K562 (cell line): ENCODE results near the gene RGN. TPM values are rescaled to one million over a fixed set of nuclear protein-coding genes. Genes with fewer than 3 reads are reported as not detected.

Source experiments
- ATAC-seq: fragments of 200-7000 bp; cut with Tn5 transposase; 3 replicates; pipeline ENCODE4 v1.9.1; 2020; ENCODE audit warnings: moderate library complexity
- BruUV-seq: library from RNA; stranded (reverse); fragments of 400-500 nt; replicated peaks from 2 replicates; lab custom pipeline; 2021; lab: Mats Ljungman, UMichigan
- CTCF ChIA-PET: fragments of 300-600 bp; formaldehyde crosslinking; extraction: SDS; loops from one replicate; lab custom pipeline; 2021; ENCODE audit warnings: low intra/inter-chr PET ratio; lab: Yijun Ruan, JAX
- POLR2A ChIA-PET: fragments of 300-600, 350-650 bp; sonication (Branson Sonifier 250); formaldehyde crosslinking; extraction: SDS; loops from one replicate; lab custom pipeline; 2021; ENCODE audit warnings: antibody characterized with exemption, inconsistent platforms; lab: Yijun Ruan, JAX
- DNase-seq, 4 experiments: peaks; one replicate each; pipeline versions ENCODE4 v3.0.0 to v3.0.0-alpha.2; 2011 to 2018; ENCODE audit warnings: low spot score in 3 of 4, mixed read lengths in 3 of 4; ENCODE audit errors: extremely low read depth in 1 of 4
- FAIRE-seq: peaks from 2 replicates; lab custom pipeline; 2011; peaks lifted over from hg19 to GRCh38; lab: Jason Lieb, UNC
- H2AFZ ChIP-seq: 2 replicates; pipeline ENCODE4 v1.6.0; 2011; ENCODE audit warnings: low read depth, low read length, control low read depth, inconsistent platforms
- H3K27ac ChIP-seq: fragments of 200-600 bp; 3 replicates; pipeline ENCODE4 v1.8.0; 2011; ENCODE audit warnings: low read depth, mild to moderate bottlenecking, control low read depth, inconsistent platforms, low read length, moderate library complexity, mixed read lengths; ENCODE audit errors: extremely low read depth
- H3K27me3 ChIP-seq, 2 experiments: fragments of 300-600 bp in 1 of 2; 2 replicates in 1 of 2; 3 replicates in 1 of 2; pipeline versions ENCODE4 v1.6.0 to v1.8.0; 2011; ENCODE audit warnings: inconsistent platforms in 2 of 2, low read length in 2 of 2, mild to moderate bottlenecking in 1 of 2, mixed read lengths in 1 of 2, moderate library complexity in 1 of 2; ENCODE audit not compliant: control insufficient read depth in 2 of 2, insufficient read depth in 2 of 2
- H3K36me3 ChIP-seq: fragments of 300-600 bp; 3 replicates; pipeline ENCODE4 v1.8.0; 2011; ENCODE audit warnings: mild to moderate bottlenecking, low read length, inconsistent platforms; ENCODE audit not compliant: control insufficient read depth, insufficient read depth
- H3K4me1 ChIP-seq, 2 experiments: fragments of 200-600 bp in 1 of 2; replicated peaks in 1 of 2; 2 replicates in 1 of 2; 3 replicates in 1 of 2; pipeline versions ENCODE4 v1.5.1 to v1.8.0; 2011; ENCODE audit warnings: inconsistent platforms in 2 of 2, low read length in 2 of 2, mild to moderate bottlenecking in 1 of 2, mixed read lengths in 1 of 2, moderate library complexity in 1 of 2; ENCODE audit not compliant: control insufficient read depth in 2 of 2, insufficient read depth in 2 of 2
- H3K4me2 ChIP-seq: 2 replicates; pipeline ENCODE4 v1.6.1; 2011; ENCODE audit warnings: low read length, control low read depth, inconsistent platforms, mixed read lengths; ENCODE audit not compliant: insufficient read depth
- H3K4me3 ChIP-seq: fragments of 200-600 bp; sonication (generic), shearing (Covaris generic); 2 replicates; pipeline ENCODE4 v1.5.1; 2016; ENCODE audit warnings: control low read depth, inconsistent platforms
- H3K79me2 ChIP-seq: fragments of 200-600 bp; 3 replicates; pipeline ENCODE4 v1.8.0; 2011; ENCODE audit warnings: low read length, inconsistent platforms; ENCODE audit not compliant: control insufficient read depth, insufficient read depth
- H3K9ac ChIP-seq, 2 experiments: 2 replicates each; pipeline versions ENCODE4 v1.6.0 to v1.6.1; 2011; ENCODE audit warnings: low read depth in 2 of 2, low read length in 2 of 2, control low read depth in 1 of 2, inconsistent platforms in 1 of 2, mild to moderate bottlenecking in 1 of 2, mixed read lengths in 1 of 2; ENCODE audit not compliant: insufficient read depth in 1 of 2
- H3K9me1 ChIP-seq: one replicate; pipeline ENCODE4 v1.6.0; 2011; ENCODE audit warnings: inconsistent platforms, mild to moderate bottlenecking, low read length, moderate library complexity; ENCODE audit not compliant: control insufficient read depth, insufficient read depth
- H3K9me3 ChIP-seq: replicated peaks from 2 replicates; pipeline ENCODE4 v1.5.1; 2011; ENCODE audit warnings: low read depth, low read length, inconsistent platforms; ENCODE audit not compliant: control insufficient read depth, insufficient read depth
- H4K20me1 ChIP-seq: replicated peaks from 2 replicates; pipeline ENCODE4 v1.6.1; 2011; ENCODE audit warnings: low read length, inconsistent platforms, mixed read lengths; ENCODE audit not compliant: control insufficient read depth, insufficient read depth
- BRCA1 ChIP-seq, 2 experiments: fragments of 450-650 bp in 1 of 2; sonication (generic) in 1 of 2; formaldehyde crosslinking in 1 of 2; IDR thresholded peaks; 2 replicates each; pipeline versions ENCODE4 v1.5.0 to v1.6.1; 2017 to 2020; ENCODE audit warnings: mild to moderate bottlenecking in 1 of 2, missing genetic modification reagents in 1 of 2
- ELF2 ChIP-seq: fragments of 250-450 bp; sonication (Bioruptor Pico); IDR thresholded peaks from 2 replicates; pipeline ENCODE4 v1.5.0; 2021; ENCODE audit warnings: mild to moderate bottlenecking
- MAFK ChIP-seq: IDR thresholded peaks from 2 replicates; pipeline ENCODE4 v1.6.1; 2011; ENCODE audit warnings: low read length, improper control_type of control experiment
- MED1 ChIP-seq: sonication (generic); formaldehyde crosslinking; IDR thresholded peaks from 2 replicates; pipeline ENCODE4 v1.8.1; 2023; ENCODE audit warnings: missing genetic modification reagents, borderline replicate concordance
- NCOR1 ChIP-seq: fragments of 450-650 bp; IDR thresholded peaks from 2 replicates; pipeline ENCODE4 v1.6.1; 2016; ENCODE audit warnings: mild to moderate bottlenecking, moderate library complexity
- OTX1 ChIP-seq: fragments of 450-650 bp; formaldehyde crosslinking; IDR thresholded peaks from 2 replicates; pipeline ENCODE4 v1.4.0; 2022; ENCODE audit warnings: mild to moderate bottlenecking
- PHB2 ChIP-seq: fragments of 450-650 bp; IDR thresholded peaks from 2 replicates; pipeline ENCODE4 v1.6.1; 2017; ENCODE audit warnings: low read depth
- ZNF239 ChIP-seq: fragments of 250-450 bp; sonication (Bioruptor Pico); IDR thresholded peaks from 2 replicates; pipeline ENCODE4 v1.4.0; 2020; ENCODE audit warnings: mild to moderate bottlenecking
- ZNF780A ChIP-seq: fragments of 250-450 bp; sonication (Bioruptor Pico); IDR thresholded peaks from 2 replicates; pipeline ENCODE4 v1.5.0; 2021; ENCODE audit warnings: mild to moderate bottlenecking
- ZNF79 ChIP-seq: fragments of 250-450 bp; sonication (Bioruptor Pico); IDR thresholded peaks from 2 replicates; pipeline ENCODE4 v1.4.0; 2020; ENCODE audit warnings: low read depth, mild to moderate bottlenecking, moderate library complexity
- WGBS: fragments of 100-300 bp; shearing (Covaris generic); methylation state at CpG from one replicate; pipeline ENCODE4 v1.1.6; 2016; ENCODE audit warnings: low coverage, mixed read lengths; ENCODE audit not compliant: insufficient coverage; ENCODE audit errors: missing lambda C conversion rate; 5-methylcytosine and 5-hydroxymethylcytosine counted together
- in situ Hi-C: fragments of 300-500 bp; cut with MboI; formaldehyde crosslinking; loops from 4 replicates; pipeline ENCODE4 v1.15.0; 2018; ENCODE audit warnings: inconsistent platforms, mixed read lengths
- intact Hi-C: fragments of 100-400 bp; cut with micrococcal nuclease; formaldehyde crosslinking; loops from 2 replicates; pipeline ENCODE4 v1.14.2; 2022
- polyA plus RNA-seq, 8 experiments: library from polyadenylated mRNA; depleted of rRNA in 4 of 8; stranded (reverse) in 5 of 8; unstranded in 3 of 8; fragments of >200 nt; fragmentation: Nextera tagmentation in 2 of 8; fragmentation: Illumina TruSeq in 1 of 8; extraction: Ambion mirVana in 2 of 8; extraction: Trizol in 1 of 8; gene quantifications; 2 replicates each; pipeline versions ENCODE4 v1.2.1 to v1.2.3, GENCODE V29; 2011 to 2014; ENCODE audit warnings: inconsistent platforms in 1 of 8, missing spikeins in 1 of 8
- total RNA-seq, 7 experiments: library from RNA; depleted of rRNA in 6 of 7; stranded (reverse); fragments of >200 nt in 6 of 7; fragmentation: Illumina TruSeq in 2 of 7; extraction: Trizol in 2 of 7; gene quantifications; 2 replicates each; pipeline versions ENCODE4 v1.2.1 to v1.2.3, GENCODE V29; 2011 to 2021; ENCODE audit warnings: low replicate concordance in 1 of 7
- TF ChIP-seq, protein P1 (sequence below): fragments of 250-450 bp; sonication (Bioruptor Pico); IDR thresholded peaks from 2 replicates; pipeline ENCODE4 v1.8.0; 2021; ENCODE audit warnings: moderate library complexity, mild to moderate bottlenecking, inconsistent platforms
- TF ChIP-seq, protein P2 (sequence below): fragments of 450-650 bp; IDR thresholded peaks from 2 replicates; pipeline ENCODE4 v1.6.1; 2016; ENCODE audit warnings: mild to moderate bottlenecking

Gene RGN
- total and polyA plus RNA-seq, 9 of the 15 experiments (the other 6 are each of a cell fraction or from before 2014, with no cell fraction given) = not detected

DNA sequence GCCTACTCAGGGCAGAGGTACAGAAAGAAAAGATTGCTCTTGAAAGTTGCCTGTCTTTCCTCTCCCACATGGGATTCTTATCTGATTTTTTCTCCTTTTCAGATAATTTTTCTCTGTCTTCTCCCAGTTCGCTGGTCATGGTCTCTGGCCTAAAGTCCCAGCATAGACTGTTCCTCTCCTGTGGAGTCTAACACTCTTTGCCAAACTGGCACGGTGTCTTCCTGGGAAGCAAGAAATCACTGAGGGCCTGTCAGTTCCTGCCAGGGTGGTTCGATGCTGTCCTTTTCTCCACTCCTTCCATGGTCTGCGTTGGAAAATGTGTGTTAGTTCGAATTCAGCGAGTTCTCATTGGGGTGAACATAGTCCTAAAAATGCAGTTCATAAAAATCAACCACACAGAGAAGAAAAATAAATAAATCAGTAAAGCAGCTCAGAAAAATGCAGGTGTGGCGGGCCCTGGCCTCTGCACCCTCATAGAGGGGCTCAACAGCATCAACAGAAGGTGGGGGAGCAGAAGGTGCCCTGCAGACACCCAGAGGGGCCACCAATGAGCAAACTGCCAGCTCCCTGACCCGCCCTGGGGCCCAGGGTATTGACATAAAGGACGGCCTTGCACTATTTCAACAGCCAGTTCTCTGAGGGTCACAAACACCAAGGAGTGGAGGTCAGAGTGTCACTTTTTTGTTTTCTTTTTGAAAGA is 2.1 kb downstream of the RGN start:
- no peaks in the 10 kb centered on the region for H3K9me1 ChIP-seq
- no peak overlapping the region for H3K4me2 ChIP-seq
- WGBS = 27% methylated on average over 9 of the region's 9 CpGs
- no peak overlapping the region for H2AFZ ChIP-seq
- no peaks in the 10 kb centered on the region for H3K36me3 ChIP-seq
- in situ Hi-C loops = no loop called here
- H3K4me3 ChIP-seq = no peak overlapping the region
- no peak overlapping the region for H3K27ac ChIP-seq
- H4K20me1 ChIP-seq = no peaks in the 10 kb centered on the region; the same call in 1 of the 2 replicates
- POLR2A ChIA-PET = interaction anchor here (0.5 kb wide), 1 partner anchor 50 kb away, joined by 3 read pairs; no protein-coding TSS in a partner anchor
- H3K4me1 ChIP-seq = peaks cover 3 to 5% of the 10 kb centered on the region in 2 experiments; a peak in 3 of 5 replicates
- no peaks in the 10 kb centered on the region for H3K27me3 ChIP-seq
- no peak for TF ChIP-seq OTX1 (CRISPR knock-in tag)
- no peak for TF ChIP-seq ZNF79 (CRISPR knock-in tag)
- no peak for TF ChIP-seq BRCA1 (IDR thresholded peaks at IDR 0.05)
- TF ChIP-seq BRCA1 (CRISPR knock-in tag; IDR thresholded peaks at IDR 0.05) = no peak
- TF ChIP-seq, protein P1, sequence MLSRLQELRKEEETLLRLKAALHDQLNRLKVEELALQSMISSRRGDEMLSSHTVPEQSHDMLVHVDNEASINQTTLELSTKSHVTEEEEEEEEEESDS (CRISPR knock-in tag) = no peak
- no peak for TF ChIP-seq ZNF239 (CRISPR knock-in tag)
- TF ChIP-seq PHB2 = no peak
- TF ChIP-seq ZNF780A (CRISPR knock-in tag) = no peak
- TF ChIP-seq, protein P2, sequence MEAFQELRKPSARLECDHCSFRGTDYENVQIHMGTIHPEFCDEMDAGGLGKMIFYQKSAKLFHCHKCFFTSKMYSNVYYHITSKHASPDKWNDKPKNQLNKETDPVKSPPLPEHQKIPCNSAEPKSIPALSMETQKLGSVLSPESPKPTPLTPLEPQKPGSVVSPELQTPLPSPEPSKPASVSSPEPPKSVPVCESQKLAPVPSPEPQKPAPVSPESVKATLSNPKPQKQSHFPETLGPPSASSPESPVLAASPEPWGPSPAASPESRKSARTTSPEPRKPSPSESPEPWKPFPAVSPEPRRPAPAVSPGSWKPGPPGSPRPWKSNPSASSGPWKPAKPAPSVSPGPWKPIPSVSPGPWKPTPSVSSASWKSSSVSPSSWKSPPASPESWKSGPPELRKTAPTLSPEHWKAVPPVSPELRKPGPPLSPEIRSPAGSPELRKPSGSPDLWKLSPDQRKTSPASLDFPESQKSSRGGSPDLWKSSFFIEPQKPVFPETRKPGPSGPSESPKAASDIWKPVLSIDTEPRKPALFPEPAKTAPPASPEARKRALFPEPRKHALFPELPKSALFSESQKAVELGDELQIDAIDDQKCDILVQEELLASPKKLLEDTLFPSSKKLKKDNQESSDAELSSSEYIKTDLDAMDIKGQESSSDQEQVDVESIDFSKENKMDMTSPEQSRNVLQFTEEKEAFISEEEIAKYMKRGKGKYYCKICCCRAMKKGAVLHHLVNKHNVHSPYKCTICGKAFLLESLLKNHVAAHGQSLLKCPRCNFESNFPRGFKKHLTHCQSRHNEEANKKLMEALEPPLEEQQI = no peak
- TF ChIP-seq NCOR1 = no peak
- no peak for TF ChIP-seq MAFK
- no peak for TF ChIP-seq ELF2 (CRISPR knock-in tag)
- no peak for TF ChIP-seq MED1 (CRISPR knock-in tag)
- TF ChIP-seq, all 486 proteins: peak for 0
- ATAC-seq (no peak), DNase-seq (no peak), FAIRE-seq (no peak)
- Histone ChIP-seq H3K9me3 (no peaks in the 10 kb centered on the region), H3K9ac (no peak overlapping the region), H3K79me2 (no peaks in the 10 kb centered on the region)
- no TSS peak for BruUV-seq
- intact Hi-C loops = no loop called here
- CTCF ChIA-PET = no interaction called here
